HepG2 (cell line): ENCODE measurements around the gene CDK8. TPM values are rescaled to one million over a fixed set of nuclear protein-coding genes. Genes with fewer than 3 reads are reported as not detected.

Experiments used
- DR1 ChIP-seq: sonication (generic); formaldehyde crosslinking; IDR thresholded peaks from 2 replicates; pipeline ENCODE4 v1.8.0; 2021; ENCODE audit warnings: mild to moderate bottlenecking, missing genetic modification reagents, inconsistent platforms
- GABPB1 ChIP-seq: IDR thresholded peaks from 2 replicates; pipeline ENCODE4 v1.6.1; 2016; ENCODE audit warnings: mild to moderate bottlenecking, missing genetic modification reagents, moderate library complexity, missing compliant biosample characterization
- HCFC1 ChIP-seq: fragments of 150-350 bp; IDR thresholded peaks from 2 replicates; pipeline ENCODE4 v1.6.1; 2014; ENCODE audit warnings: low read depth, low read length
- HMG20A ChIP-seq: IDR thresholded peaks from 2 replicates; pipeline ENCODE4 v1.6.1; 2016; ENCODE audit warnings: borderline replicate concordance
- HMG20B ChIP-seq: conservative IDR thresholded peaks from 2 replicates; pipeline ENCODE4 v1.6.1; 2016; ENCODE audit warnings: missing genetic modification reagents, missing compliant biosample characterization
- IRF2 ChIP-seq: IDR thresholded peaks from 2 replicates; pipeline ENCODE4 v1.6.1; 2018; ENCODE audit warnings: missing genetic modification reagents, missing compliant biosample characterization
- JARID2 ChIP-seq: sonication (generic); formaldehyde crosslinking; IDR thresholded peaks from 2 replicates; pipeline ENCODE4 v1.8.1; 2023; ENCODE audit warnings: missing genetic modification reagents, inconsistent platforms; ENCODE audit not compliant: insufficient replicate concordance
- KLF13 ChIP-seq: sonication (generic); formaldehyde crosslinking; IDR thresholded peaks from 2 replicates; pipeline ENCODE4 v1.4.0; 2020; ENCODE audit warnings: mild to moderate bottlenecking, missing genetic modification reagents
- RAD51 ChIP-seq: fragments of 450-650 bp; IDR thresholded peaks from 2 replicates; pipeline ENCODE4 v1.6.1; 2016; ENCODE audit warnings: borderline replicate concordance
- RELA ChIP-seq: sonication (generic); formaldehyde crosslinking; IDR thresholded peaks from 2 replicates; pipeline ENCODE4 v1.4.0; 2020; ENCODE audit warnings: missing genetic modification reagents
- RXRA ChIP-seq: sonication (generic); formaldehyde crosslinking; IDR thresholded peaks from 2 replicates; pipeline ENCODE4 v1.5.1; 2020; ENCODE audit warnings: missing genetic modification reagents
- SAP130 ChIP-seq: IDR thresholded peaks from 2 replicates; pipeline ENCODE4 v1.6.1; 2016; ENCODE audit warnings: low read depth
- SRSF1 ChIP-seq: fragments of 200-400 bp; formaldehyde crosslinking; optimal IDR thresholded peaks from 2 replicates; pipeline ENCODE3; 2017; ENCODE audit warnings: mild to moderate bottlenecking, low read depth, low read length, moderate library complexity
- TRIM24 ChIP-seq: sonication (generic); formaldehyde crosslinking; IDR thresholded peaks from 2 replicates; pipeline ENCODE4 v1.8.0; 2022; ENCODE audit warnings: mild to moderate bottlenecking, missing genetic modification reagents
- TSC22D2 ChIP-seq: sonication (generic); formaldehyde crosslinking; IDR thresholded peaks from 2 replicates; pipeline ENCODE4 v1.5.1; 2020; ENCODE audit warnings: missing genetic modification reagents, mild to moderate bottlenecking, borderline replicate concordance
- XRCC5 ChIP-seq: fragments of 200-400 bp; formaldehyde crosslinking; optimal IDR thresholded peaks from 2 replicates; pipeline ENCODE3; 2017; ENCODE audit warnings: mild to moderate bottlenecking, low read length
- ZNF17 ChIP-seq: sonication (generic); formaldehyde crosslinking; IDR thresholded peaks from 2 replicates; pipeline ENCODE4 v1.5.0; 2020; ENCODE audit warnings: mild to moderate bottlenecking, missing genetic modification reagents
- ZNF207 ChIP-seq: fragments of 450-650 bp; IDR thresholded peaks from 2 replicates; pipeline ENCODE4 v1.6.1; 2016; ENCODE audit warnings: antibody characterized with exemption, borderline replicate concordance
- ZNF432 ChIP-seq: sonication (generic); formaldehyde crosslinking; IDR thresholded peaks from 2 replicates; pipeline ENCODE4 v1.5.0; 2020; ENCODE audit warnings: missing genetic modification reagents, mild to moderate bottlenecking, borderline replicate concordance
- ZNF567 ChIP-seq: sonication (generic); formaldehyde crosslinking; IDR thresholded peaks from 2 replicates; pipeline ENCODE4 v1.8.1; 2023; ENCODE audit warnings: mild to moderate bottlenecking, missing genetic modification reagents, borderline replicate concordance
- ZNF713 ChIP-seq: sonication (generic); formaldehyde crosslinking; IDR thresholded peaks from 2 replicates; pipeline ENCODE4 v1.4.0; 2020; ENCODE audit warnings: mild to moderate bottlenecking, missing genetic modification reagents
- polyA plus RNA-seq, 8 experiments: library from polyadenylated mRNA; depleted of rRNA in 3 of 8; stranded (reverse) in 7 of 8; unstranded in 1 of 8; fragments of >200 nt; fragmentation: Illumina TruSeq in 4 of 8; extraction: Trizol in 4 of 8; gene quantifications; 2 replicates each; pipeline versions ENCODE4 v1.2.1 to v1.2.3, GENCODE V29; 2011 to 2016; ENCODE audit warnings: low read depth in 4 of 8, missing spikeins in 1 of 8, mixed read lengths in 1 of 8; ENCODE audit not compliant: insufficient read depth in 1 of 8
- total RNA-seq, 5 experiments: library from RNA; depleted of rRNA; stranded (reverse); fragments of >200 nt; fragmentation: Illumina TruSeq; extraction: Trizol; gene quantifications; 2 replicates each; pipeline ENCODE4 v1.2.3, GENCODE V29; 2016; ENCODE audit warnings: low read depth in 1 of 5
- TF ChIP-seq, protein P1 (sequence below): sonication (generic); formaldehyde crosslinking; IDR thresholded peaks from 2 replicates; pipeline ENCODE4 v1.5.0; 2020; ENCODE audit warnings: missing genetic modification reagents
- TF ChIP-seq, protein P2 (sequence below): sonication (generic); formaldehyde crosslinking; IDR thresholded peaks from 2 replicates; pipeline ENCODE4 v1.4.0; 2020; ENCODE audit warnings: low read depth, missing genetic modification reagents
- TF ChIP-seq, protein P3 (sequence below): sonication (generic); formaldehyde crosslinking; IDR thresholded peaks from 2 replicates; pipeline ENCODE4 v1.9.0; 2021; ENCODE audit warnings: missing genetic modification reagents, borderline replicate concordance

The CDK8 gene
- total and polyA plus RNA-seq, 2 of the 13 experiments (the other 11 are each of a cell fraction or from before 2014, with no cell fraction given), result 15.8 to 16.4 TPM

DNA sequence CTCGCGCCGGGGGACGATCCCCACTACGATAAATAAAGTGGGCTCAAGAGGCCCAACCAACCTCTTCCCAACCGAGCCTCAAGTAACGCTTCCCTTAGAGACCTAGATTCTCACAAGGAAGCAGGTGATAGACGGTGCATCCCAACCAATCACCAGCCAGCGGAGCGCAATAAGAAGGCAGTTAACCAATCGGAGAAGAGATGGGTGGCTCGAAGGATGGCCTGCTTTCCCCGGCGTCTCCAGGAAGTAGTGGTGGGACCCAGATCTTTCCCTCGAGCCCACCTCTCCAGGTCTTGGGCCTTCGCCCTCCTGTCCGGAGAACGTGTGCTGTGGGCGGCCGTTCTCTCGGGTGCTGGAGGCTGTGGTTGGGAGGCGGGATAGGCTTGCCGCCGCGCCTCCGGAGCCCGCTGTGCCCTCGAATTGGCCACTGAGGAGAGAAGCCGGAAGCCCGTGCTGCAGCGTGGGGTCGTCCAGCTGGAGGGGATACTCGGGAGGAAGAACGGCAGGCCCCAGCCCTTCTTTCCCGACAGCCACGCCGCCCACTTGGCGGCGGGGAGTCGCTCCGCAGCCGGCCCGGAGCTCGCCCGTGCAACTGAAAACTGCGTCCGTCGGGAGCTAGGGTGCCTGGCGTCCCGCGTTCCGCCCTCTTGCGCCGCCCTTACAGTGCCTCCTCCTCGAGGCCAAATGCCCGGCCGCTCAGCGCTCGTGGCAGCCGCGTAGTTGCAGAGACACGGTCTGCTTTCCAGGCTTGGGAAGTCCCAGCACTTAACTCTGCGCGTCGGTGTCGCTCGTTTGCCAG is 32.0 kb upstream of the CDK8 start, which contains the start of gene RNF6 (continued):
- TF ChIP-seq RXRA (CRISPR knock-in tag) (peak; percentile 61; the same call in 1 of the 2 replicates), ZNF17 (CRISPR knock-in tag) (no peak), ZNF207 (no peak), ZNF567 (CRISPR knock-in tag) (no peak), HCFC1 (peak; percentile 68), IRF2 (CRISPR knock-in tag) (peak; percentile 51), KLF13 (CRISPR knock-in tag) (0 out of 2 replicates have a peak, but pooled peaks have one; percentile 52), DR1 (CRISPR knock-in tag) (peak; percentile 65), TRIM24 (no peak), SRSF1 (peak; percentile 82), HMG20B (CRISPR knock-in tag) (no peak), ZNF432 (CRISPR knock-in tag) (no peak), HMG20A (CRISPR knock-in tag) (peak; percentile 24; the same call in 1 of the 2 replicates), TSC22D2 (CRISPR knock-in tag) (no peak; the same call in 1 of the 2 replicates), JARID2 (CRISPR knock-in tag) (peak; percentile 58), RAD51 (no peak), RELA (0 out of 2 replicates have a peak, but pooled peaks have one; percentile 42), ZNF713 (CRISPR knock-in tag) (no peak), GABPB1 (CRISPR knock-in tag) (peak; percentile 98), XRCC5 (peak; percentile 85), SAP130 (peak; percentile 66)
- TF ChIP-seq, protein P1, sequence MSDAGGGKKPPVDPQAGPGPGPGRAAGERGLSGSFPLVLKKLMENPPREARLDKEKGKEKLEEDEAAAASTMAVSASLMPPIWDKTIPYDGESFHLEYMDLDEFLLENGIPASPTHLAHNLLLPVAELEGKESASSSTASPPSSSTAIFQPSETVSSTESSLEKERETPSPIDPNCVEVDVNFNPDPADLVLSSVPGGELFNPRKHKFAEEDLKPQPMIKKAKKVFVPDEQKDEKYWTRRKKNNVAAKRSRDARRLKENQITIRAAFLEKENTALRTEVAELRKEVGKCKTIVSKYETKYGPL (CRISPR knock-in tag), result peak; percentile 55; the same call in 1 of the 2 replicates
- TF ChIP-seq, protein P2, sequence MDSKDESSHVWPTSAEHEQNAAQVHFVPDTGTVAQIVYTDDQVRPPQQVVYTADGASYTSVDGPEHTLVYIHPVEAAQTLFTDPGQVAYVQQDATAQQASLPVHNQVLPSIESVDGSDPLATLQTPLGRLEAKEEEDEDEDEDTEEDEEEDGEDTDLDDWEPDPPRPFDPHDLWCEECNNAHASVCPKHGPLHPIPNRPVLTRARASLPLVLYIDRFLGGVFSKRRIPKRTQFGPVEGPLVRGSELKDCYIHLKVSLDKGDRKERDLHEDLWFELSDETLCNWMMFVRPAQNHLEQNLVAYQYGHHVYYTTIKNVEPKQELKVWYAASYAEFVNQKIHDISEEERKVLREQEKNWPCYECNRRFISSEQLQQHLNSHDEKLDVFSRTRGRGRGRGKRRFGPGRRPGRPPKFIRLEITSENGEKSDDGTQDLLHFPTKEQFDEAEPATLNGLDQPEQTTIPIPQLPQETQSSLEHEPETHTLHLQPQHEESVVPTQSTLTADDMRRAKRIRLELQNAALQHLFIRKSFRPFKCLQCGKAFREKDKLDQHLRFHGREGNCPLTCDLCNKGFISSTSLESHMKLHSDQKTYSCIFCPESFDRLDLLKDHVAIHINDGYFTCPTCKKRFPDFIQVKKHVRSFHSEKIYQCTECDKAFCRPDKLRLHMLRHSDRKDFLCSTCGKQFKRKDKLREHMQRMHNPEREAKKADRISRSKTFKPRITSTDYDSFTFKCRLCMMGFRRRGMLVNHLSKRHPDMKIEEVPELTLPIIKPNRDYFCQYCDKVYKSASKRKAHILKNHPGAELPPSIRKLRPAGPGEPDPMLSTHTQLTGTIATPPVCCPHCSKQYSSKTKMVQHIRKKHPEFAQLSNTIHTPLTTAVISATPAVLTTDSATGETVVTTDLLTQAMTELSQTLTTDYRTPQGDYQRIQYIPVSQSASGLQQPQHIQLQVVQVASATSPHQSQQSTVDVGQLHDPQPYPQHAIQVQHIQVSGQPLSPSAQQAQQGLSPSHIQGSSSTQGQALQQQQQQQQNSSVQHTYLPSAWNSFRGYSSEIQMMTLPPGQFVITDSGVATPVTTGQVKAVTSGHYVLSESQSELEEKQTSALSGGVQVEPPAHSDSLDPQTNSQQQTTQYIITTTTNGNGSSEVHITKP, result no peak
- TF ChIP-seq, protein P3, sequence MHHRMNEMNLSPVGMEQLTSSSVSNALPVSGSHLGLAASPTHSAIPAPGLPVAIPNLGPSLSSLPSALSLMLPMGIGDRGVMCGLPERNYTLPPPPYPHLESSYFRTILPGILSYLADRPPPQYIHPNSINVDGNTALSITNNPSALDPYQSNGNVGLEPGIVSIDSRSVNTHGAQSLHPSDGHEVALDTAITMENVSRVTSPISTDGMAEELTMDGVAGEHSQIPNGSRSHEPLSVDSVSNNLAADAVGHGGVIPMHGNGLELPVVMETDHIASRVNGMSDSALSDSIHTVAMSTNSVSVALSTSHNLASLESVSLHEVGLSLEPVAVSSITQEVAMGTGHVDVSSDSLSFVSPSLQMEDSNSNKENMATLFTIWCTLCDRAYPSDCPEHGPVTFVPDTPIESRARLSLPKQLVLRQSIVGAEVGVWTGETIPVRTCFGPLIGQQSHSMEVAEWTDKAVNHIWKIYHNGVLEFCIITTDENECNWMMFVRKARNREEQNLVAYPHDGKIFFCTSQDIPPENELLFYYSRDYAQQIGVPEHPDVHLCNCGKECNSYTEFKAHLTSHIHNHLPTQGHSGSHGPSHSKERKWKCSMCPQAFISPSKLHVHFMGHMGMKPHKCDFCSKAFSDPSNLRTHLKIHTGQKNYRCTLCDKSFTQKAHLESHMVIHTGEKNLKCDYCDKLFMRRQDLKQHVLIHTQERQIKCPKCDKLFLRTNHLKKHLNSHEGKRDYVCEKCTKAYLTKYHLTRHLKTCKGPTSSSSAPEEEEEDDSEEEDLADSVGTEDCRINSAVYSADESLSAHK (CRISPR knock-in tag), result no peak
